NCI-H524 treated with DMSO at 0.1 percent for 48 hours (cell line): ENCODE results near the gene EVX2.

Source experiments
- DNase-seq: peaks from one replicate; lab custom pipeline; 2025; lab: John Stamatoyannopoulos, UW

The EVX2 gene

DNA sequence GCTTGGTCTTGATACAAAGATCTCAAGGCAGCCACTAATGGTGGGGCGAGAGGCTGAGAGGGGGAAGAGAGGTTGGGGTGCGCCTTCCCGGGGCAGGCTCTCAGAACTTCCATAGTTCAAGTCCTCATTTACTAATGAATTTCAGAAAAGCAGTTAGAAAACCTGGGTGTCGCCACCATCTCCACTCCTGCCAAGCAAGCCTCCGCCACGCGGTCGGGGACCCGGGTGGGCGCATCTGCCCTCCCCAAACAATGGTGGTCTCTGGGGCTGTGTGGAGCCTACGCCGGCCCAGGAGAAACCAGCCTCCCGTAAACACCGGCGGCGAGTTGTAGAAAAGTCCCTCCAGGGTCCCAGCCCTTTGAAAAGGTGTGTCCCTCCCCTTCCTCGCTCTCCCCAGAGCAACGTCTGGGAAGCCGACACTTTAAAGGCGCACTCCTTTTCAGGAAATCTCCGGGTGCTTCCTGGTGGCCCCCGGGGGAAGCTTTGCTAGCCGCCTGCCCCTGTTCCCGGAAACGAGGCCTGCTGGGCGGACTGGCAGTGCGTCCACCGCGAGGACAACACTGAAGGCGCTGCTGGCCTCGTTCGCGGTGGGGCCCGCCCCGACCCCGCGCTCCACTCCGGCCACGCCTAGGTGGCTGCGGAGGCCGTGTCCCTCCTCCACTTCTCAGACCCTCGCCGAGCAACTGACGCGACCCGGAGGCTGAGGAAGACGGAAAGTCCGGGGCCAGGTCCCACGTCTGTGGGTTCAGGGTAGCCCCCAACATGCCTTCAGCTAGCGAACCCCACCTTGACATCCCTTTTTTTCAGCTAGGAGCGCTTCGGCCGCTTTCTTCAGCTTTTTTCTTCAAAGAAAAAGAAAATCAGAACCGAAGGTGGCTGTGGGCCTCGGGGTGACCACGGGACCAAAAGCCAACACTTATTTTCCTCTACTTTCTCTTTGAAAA, 16.8 kb downstream of the EVX2 start:
- no peak for DNase-seq

- peak; percentile 84 for DNase-seq
These were observed 19.8 kb downstream of the EVX2 start for GRCh38 chr2:176063958-176064357.

DNA sequence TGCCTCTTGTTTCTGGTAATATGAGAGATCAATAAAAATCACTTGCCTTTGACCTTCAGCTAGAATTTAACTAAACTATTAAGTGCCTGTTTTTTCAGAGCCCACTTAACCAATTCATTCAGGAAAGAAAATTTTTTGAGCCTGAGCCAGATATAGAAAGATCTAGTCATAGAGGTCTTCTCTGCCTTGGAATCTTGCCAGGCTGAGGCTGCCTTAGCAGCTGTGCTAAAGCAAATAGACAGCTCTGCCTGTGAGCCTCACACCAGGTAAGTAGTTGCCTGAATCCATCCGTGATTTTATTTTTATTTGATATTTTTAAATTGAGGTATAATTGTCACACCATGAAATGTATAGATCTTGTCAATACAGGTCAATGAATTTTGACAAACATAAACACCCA, 27.4 kb downstream of the EVX2 start:
- DNase-seq: no peak

DNA sequence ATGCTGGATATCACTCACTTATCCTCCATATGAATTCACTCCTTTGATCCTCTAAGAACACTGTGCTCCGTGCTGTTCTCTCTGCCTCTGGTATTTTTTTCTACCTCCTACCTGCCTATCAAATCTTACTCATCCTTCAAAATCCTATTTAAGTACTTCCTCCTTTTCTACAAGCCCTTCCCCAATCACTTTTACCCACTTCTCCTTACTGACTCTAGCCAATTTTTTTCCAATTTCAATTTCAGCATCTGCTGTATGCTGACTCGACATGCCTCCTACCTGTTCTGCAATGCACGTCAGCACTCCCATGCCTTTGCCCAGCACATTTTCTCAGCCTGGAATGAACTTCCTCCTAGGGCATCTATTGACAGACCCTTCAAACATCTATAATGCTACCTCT, 44.4 kb downstream of the EVX2 start:
- DNase-seq: no peak

GRCh38 chr2:176038694-176039093, 45.1 kb downstream of the EVX2 start:
- no peak for DNase-seq

DNA sequence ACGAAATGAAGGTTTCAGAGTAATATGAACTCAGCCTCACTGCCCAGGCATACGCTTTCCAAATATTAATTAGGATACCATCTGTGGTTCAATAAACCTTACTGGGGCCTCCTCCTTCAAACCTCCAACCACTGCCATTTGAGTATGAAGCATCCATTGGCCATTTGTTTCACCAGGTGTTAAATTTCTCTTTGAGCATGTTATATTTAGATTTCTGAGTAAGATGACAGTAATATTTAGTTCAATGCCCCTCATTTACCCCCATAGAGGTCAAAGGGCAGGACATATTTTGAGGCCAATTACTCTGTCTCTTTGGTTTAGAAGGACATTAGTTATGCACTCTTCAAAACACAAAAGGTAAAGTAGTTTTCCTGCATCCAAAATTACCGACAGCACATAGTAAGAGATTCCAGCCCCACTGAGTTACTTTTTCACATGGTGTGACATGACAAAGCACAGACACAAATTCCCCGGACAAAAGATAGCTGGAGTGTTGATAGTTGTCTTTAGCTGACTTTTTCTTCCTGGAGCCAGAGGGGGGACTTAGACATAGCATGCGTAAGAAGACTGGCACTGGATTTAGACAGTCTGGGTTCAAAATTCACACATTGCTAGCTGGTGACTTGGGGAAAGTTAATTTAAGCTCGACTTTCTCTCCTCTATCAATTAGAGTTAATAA, 48.6 kb downstream of the EVX2 start:
- peak; percentile 54 for DNase-seq

GRCh38 chr2:176027806-176028205, 56.0 kb downstream of the EVX2 start:
- no peak for DNase-seq
